ENCODE results near the gene BMP8B. TPM values are rescaled to one million over a fixed set of nuclear protein-coding genes. Genes with fewer than 3 reads are reported as not detected.

BMP8B gene
- total RNA-seq, 2 experiments from 2014 or later: 0.08 to 0.26 TPM

DNA sequence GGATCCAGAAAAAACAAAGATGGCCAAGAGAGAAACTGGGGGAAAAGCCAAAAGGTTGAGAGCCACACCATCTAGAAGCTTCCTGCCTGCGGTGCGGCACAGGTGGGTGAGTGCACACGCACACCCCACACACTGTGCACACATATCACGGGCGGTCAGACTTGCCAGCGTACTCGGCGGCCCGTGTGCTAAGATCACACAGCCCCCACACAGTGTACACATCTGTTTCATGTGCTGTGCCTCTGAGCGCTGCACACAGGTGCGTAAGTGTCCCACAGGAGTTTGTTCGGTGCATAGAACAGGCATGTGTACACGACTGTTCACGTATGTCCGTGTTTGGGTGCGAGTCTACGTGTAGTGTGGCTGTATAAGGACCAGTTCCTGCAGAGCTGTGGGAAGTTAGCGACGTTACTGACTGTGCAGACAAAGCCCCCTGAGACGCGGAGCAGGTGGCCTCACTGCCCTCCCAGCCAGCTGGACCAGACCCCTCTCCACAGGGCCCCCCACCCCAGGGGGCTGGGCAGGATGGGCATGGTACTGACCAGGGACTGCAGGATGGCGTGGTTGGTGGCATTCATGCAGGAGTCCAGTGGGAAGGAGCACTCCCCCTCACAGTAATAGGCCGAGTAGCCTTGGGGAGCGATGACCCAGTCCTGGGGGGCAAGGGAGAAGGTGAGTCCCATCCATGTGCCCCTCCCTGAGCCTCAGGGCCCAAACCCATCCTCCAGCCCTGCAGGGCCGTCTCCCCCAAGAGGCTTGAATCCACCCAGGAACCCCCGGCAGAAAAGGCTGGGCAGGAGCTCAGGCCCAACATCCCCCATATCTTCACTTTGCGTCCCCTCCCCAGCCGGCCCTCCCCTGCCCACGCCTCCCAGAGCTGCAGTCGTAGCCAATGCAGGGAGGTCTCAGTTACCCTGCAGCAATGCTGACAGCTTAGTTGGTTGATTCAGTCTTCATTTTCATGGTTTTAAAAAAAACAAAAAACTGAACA, 25.8 kb downstream of the BMP8B start:
- H3K9me3 Mint-ChIP-seq (ENCODE audit: insufficient read depth): no peaks in the 10 kb centered on the region
- H3K4me1 Mint-ChIP-seq (ENCODE audit: low read depth): no peaks in the 10 kb centered on the region
- H3K27ac Mint-ChIP-seq: no peak overlapping the region
- no peak overlapping the region for H3K4me3 Mint-ChIP-seq
- H3K27me3 Mint-ChIP-seq (ENCODE audit: low read depth): no peaks in the 10 kb centered on the region
- peaks cover 9% of the 10 kb centered on the region for H3K36me3 Mint-ChIP-seq (ENCODE audit: low read depth)
- ChIA-PET POLR2A (no interaction called here), CTCF (no interaction called here)
- DNase-seq (no peak), ATAC-seq (no peak)

DNA sequence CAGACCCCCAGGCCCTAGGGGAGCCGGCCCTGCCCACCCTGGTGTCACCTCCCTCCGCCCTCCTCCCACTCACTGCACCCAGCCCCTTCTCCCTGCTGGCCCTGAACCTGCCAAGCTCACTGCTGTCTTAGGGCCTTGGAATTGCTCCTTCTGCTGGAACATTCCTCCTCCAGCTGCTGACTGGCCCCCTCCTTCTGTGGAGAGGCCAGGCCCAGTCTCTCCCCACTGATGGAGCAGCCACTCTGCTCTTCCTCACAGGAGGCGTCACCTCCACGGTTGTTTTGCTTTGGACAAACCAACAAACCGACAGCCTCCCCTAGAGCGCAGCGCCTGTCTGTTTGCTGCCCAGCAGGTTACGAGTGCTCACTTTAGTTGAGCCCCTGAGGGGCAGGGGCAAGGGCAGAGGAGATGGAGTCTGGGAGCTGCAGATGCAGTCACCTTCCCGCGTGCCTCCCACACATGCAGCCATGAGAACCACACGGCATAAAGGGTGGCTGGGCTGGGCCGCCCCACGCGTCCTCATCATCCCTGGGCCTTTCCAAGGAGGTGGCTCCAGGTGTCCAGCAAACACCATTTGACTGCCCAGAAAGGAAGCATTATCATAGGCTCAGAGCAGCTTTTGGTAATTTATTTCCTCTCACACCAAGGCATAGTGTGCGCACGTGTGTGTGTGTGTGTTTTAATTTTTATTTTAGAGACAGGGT, 27.0 kb downstream of the BMP8B start:
- CTCF ChIA-PET: no interaction called here
- H3K4me1 Mint-ChIP-seq (ENCODE audit: low read depth): no peaks in the 10 kb centered on the region
- H3K36me3 Mint-ChIP-seq (ENCODE audit: low read depth): peaks cover 20% of the 10 kb centered on the region
- H3K4me3 Mint-ChIP-seq: no peak overlapping the region
- H3K9me3 Mint-ChIP-seq (ENCODE audit: insufficient read depth): no peaks in the 10 kb centered on the region
- H3K27me3 Mint-ChIP-seq (ENCODE audit: low read depth): no peaks in the 10 kb centered on the region
- no peak overlapping the region for H3K27ac Mint-ChIP-seq
- no peak for ATAC-seq
- DNase-seq: no peak
- POLR2A ChIA-PET: no interaction called here

DNA sequence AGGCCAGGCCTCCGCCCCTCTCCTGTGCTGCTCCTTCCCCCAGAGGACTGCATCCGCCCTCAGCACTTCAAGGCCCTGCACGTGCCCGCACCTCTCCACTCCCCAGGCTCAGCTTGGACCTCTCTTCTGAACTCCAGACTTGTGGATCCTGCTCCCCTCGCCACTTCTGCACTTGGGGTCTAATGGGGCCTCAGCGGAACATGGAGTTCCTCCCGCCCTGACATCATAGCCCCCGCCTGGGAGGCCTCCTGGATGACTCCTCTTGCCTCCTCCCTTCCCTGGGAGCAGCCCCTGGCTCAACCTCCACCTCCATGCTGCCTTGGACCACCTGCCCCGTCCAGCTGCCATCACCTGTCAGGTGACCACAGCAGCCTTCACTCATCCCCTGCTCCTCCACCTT, 27.6 kb downstream of the BMP8B start:
- peaks cover 24% of the 10 kb centered on the region for H3K36me3 Mint-ChIP-seq (ENCODE audit: low read depth)
- H3K4me1 Mint-ChIP-seq (ENCODE audit: low read depth): no peaks in the 10 kb centered on the region
- no peak overlapping the region for H3K27ac Mint-ChIP-seq
- DNase-seq: no peak
- no peak for ATAC-seq
- ChIA-PET CTCF (no interaction called here), POLR2A (no interaction called here)
- H3K4me3 Mint-ChIP-seq: no peak overlapping the region
- H3K9me3 Mint-ChIP-seq (ENCODE audit: insufficient read depth): no peaks in the 10 kb centered on the region
- H3K27me3 Mint-ChIP-seq (ENCODE audit: low read depth): no peaks in the 10 kb centered on the region

DNA sequence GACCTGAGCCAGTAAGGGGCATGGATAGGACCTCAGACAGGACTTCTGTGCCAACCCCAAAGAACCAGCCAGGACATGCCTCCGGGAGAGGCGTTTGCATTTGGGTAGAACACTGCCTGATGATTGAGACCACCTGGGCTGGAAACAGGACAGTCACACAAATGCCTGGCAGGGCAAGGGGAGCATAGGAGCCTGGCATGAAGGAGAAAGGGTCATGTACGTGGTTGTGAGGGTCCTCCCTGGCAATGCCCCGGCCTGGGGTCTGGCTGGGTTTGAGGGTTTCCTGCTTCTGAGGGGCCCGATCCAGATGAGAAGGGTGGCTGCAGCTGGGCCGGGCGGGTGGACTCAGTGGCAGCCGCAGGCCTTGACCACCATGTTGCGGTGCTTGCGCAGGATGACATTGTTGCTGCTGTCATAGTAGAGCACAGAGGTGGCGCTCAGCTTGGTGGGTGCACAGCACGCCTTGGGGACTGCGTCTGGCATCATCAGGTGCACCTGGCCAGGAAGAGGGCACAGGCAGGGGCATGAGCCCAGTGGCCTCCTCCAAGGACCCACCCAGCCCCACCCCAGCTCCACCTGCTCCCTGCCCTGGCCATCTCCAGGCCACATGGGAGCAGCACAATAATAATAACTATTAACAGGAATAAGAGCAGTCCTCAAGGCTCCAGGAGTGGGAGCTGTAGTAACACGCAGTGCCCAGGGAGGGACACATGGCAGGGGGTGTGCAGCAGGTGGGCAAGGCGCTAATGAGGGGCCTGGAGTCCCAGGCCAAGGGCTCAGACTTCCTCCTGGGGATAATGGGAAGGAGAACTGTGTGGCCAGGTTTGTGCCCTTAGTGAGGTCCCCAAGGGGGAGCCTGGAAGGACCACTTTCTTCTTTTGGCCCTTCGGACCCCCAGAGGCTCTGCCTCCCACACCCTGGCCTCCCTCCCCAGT, 28.3 kb downstream of the BMP8B start:
- no peaks in the 10 kb centered on the region for H3K9me3 Mint-ChIP-seq (ENCODE audit: insufficient read depth)
- ChIA-PET POLR2A (no interaction called here), CTCF (no interaction called here)
- H3K36me3 Mint-ChIP-seq (ENCODE audit: low read depth): peaks cover 24% of the 10 kb centered on the region
- H3K4me1 Mint-ChIP-seq (ENCODE audit: low read depth): no peaks in the 10 kb centered on the region
- H3K27ac Mint-ChIP-seq: no peak overlapping the region
- ATAC-seq: no peak
- H3K4me3 Mint-ChIP-seq: no peak overlapping the region
- no peak for DNase-seq
- H3K27me3 Mint-ChIP-seq (ENCODE audit: low read depth): no peaks in the 10 kb centered on the region

DNA sequence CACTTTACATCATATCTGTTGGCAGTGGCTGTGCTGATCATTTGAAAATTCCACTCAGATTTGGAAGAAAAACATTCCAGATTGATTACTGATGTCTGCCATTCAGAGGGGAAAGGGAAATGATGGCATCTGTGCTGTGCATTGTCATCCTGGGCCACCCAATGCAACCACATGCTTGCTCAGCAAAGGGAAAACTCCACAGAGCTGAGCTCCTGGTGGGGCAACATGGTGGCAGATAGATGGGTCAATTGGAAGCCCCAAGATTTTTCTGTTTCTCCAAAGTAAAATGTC, 29.3 kb downstream of the BMP8B start:
- POLR2A ChIA-PET: no interaction called here
- H3K27me3 Mint-ChIP-seq (ENCODE audit: low read depth): no peaks in the 10 kb centered on the region
- no peak overlapping the region for H3K4me3 Mint-ChIP-seq
- peaks cover 24% of the 10 kb centered on the region for H3K36me3 Mint-ChIP-seq (ENCODE audit: low read depth)
- no peaks in the 10 kb centered on the region for H3K9me3 Mint-ChIP-seq (ENCODE audit: insufficient read depth)
- no peak overlapping the region for H3K27ac Mint-ChIP-seq
- DNase-seq: no peak
- H3K4me1 Mint-ChIP-seq (ENCODE audit: low read depth): no peaks in the 10 kb centered on the region
- ATAC-seq: no peak
- CTCF ChIA-PET: no interaction called here

DNA sequence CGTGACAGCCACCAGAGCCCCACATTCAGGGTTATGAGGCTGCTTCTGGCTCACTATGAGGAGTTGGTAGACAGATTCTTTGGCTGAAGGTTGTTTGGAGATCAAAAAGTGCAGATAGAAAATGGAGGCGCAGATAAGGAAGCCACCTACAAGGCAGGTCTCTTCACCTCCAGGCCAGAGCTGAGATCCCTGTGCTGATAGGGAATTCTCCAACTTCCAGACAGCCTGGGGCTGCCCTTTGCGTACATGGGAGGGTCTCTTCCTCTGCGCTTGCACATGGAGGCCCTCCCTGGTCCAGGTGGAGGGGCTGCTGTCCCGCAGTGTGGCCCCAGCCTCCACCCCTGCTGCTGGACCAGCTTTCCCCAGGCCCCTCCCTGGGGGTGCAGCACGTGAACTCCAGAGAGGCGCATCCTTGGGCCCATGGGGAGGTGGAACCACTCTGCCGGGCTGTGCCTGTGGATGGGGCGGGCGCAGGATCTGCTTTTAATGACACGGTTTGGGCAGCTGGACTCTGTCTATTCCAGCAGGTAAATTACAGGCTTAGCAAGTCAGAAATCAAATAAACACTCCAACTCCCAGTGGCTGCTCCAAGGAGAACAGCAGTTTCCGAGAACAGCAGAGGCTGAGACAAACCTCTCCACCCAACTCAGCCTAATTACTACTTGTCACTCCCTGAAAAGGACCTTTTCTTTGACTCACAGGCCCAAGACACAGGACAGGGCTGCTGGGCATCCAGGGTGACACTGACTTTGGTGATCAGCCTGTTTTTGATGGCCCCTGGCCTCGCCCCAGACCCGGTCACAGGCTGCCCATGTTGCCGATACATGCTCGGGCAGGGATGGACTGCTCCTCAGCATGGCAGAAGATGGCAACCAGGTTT, 29.9 kb downstream of the BMP8B start:
- Mint-ChIP-seq H3K4me3 (no peak overlapping the region), H3K27me3 (ENCODE audit: low read depth) (no peaks in the 10 kb centered on the region), H3K4me1 (ENCODE audit: low read depth) (no peaks in the 10 kb centered on the region), H3K27ac (no peak overlapping the region), H3K9me3 (ENCODE audit: insufficient read depth) (no peaks in the 10 kb centered on the region), H3K36me3 (ENCODE audit: low read depth) (peaks cover 27% of the 10 kb centered on the region)
- DNase-seq: no peak
- CTCF ChIA-PET: no interaction called here
- no peak for ATAC-seq
- POLR2A ChIA-PET: no interaction called here

DNA sequence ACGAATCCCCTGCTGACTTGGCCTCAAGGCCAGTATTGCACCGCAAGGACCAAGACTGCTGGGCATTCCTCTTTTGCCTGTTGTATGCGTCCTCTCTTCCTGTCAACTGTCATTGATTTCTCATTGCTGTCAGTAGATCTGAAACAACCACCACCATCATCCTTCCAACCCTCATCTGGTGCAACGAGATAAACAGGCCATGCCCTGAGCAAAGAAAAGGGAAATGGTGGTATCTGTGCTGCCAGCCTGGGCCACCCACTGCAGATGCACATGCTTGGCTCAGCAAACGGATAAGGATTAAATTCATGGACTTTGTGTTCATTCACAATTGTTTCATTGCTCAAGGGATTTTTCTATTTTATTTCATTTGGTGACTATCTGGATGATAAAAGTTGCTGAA, 31.2 kb downstream of the BMP8B start:
- Mint-ChIP-seq H3K4me3 (no peak overlapping the region), H3K9me3 (ENCODE audit: insufficient read depth) (no peaks in the 10 kb centered on the region), H3K4me1 (ENCODE audit: low read depth) (no peaks in the 10 kb centered on the region), H3K36me3 (ENCODE audit: low read depth) (peaks cover 36% of the 10 kb centered on the region), H3K27me3 (ENCODE audit: low read depth) (no peaks in the 10 kb centered on the region), H3K27ac (no peak overlapping the region)
- ATAC-seq (no peak), DNase-seq (no peak)
- ChIA-PET POLR2A (no interaction called here), CTCF (no interaction called here)

DNA sequence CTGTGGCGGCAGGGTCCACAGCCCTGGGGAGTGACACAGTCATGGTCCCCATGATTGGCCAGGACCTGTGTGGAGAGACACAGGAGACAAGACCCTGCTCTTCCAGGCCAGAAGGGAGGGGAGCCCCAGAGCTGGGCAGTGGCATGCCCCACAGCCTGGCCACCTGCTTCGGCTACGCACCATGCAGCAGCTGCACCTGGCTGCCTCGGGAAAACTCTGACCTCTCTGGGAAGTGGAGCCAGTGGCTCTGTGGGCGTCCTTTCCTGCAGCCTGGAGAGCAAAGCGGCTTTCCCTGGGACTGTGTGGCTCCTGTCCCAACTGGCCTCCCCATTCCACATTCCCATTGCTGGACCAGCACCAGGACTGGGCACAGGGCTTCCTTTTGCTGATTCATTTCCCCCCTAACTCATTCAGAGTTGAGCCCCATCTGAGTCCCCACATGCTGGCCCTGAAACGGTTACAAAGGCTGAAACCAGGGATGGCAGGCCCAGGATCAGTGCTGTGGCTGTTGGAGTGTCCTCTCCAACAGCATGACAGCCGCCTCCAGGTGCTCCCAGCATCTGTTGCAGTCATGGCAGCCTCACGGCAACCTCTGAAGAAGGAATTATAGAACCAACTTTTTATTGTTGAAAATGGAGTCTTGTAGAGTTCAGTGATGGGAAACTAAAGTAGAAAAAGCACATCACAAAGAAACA, 32.6 kb downstream of the BMP8B start:
- H3K27me3 Mint-ChIP-seq (ENCODE audit: low read depth): no peaks in the 10 kb centered on the region
- DNase-seq: no peak
- CTCF ChIA-PET: interaction anchor here (1.5 kb wide), 1 partner anchor 43 kb away, joined by 4 read pairs; no protein-coding TSS in a partner anchor

DNA sequence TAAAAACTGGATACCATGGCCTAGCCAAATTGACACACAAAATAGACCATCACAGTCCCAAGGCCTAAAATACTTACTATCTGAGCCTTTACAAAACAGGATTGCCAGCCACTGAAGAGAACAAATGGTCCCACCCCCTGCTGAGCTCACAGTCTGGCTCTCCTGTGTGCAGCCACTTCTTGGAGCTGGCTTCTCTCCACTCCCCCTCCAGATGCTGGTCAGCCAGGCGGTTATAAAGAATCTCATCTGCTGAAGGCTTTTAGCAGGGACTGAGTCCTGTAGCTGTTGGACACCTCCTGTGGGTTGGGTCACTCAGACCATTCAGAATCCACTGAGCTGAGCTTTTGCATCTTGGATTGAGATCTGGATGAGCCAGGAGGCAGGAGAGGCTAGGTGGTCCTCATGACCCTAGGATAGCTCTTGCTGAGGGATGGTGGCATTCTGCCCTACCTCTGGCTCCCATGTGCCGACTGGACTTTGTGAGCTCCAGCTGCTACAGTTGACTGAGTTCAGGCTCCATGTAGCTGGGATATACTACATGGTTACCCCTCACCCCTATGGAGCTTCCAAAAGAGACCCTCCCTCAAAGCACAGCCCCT, 33.7 kb downstream of the BMP8B start:
- Mint-ChIP-seq H3K4me3 (no peak overlapping the region), H3K27ac (no peak overlapping the region), H3K4me1 (ENCODE audit: low read depth) (no peaks in the 10 kb centered on the region), H3K36me3 (ENCODE audit: low read depth) (peaks cover 53% of the 10 kb centered on the region), H3K9me3 (ENCODE audit: insufficient read depth) (no peaks in the 10 kb centered on the region), H3K27me3 (ENCODE audit: low read depth) (no peaks in the 10 kb centered on the region)
- POLR2A ChIA-PET: interaction anchor here (1.3 kb wide), 1 partner anchor 16 kb away, joined by 6 read pairs; the partner anchor contains the start of gene PPIE
- CTCF ChIA-PET: interaction anchor here (0.9 to 1.5 kb wide), 2 partner anchors 44 to 62 kb away, joined by 3 to 4 read pairs; no protein-coding TSS in a partner anchor
- ATAC-seq (no peak), DNase-seq (no peak)

More for the DNA sequence above, 32.6 kb downstream of the BMP8B start:
- Mint-ChIP-seq H3K4me3 (no peak overlapping the region), H3K4me1 (ENCODE audit: low read depth) (no peaks in the 10 kb centered on the region), H3K36me3 (ENCODE audit: low read depth) (peaks cover 45% of the 10 kb centered on the region), H3K27ac (peak overlapping the region; percentile 28), H3K9me3 (ENCODE audit: insufficient read depth) (no peaks in the 10 kb centered on the region)
- POLR2A ChIA-PET: interaction anchor here (1.3 kb wide), 1 partner anchor 17 kb away, joined by 6 read pairs; the partner anchor contains the start of gene PPIE
- no peak for ATAC-seq

DNA sequence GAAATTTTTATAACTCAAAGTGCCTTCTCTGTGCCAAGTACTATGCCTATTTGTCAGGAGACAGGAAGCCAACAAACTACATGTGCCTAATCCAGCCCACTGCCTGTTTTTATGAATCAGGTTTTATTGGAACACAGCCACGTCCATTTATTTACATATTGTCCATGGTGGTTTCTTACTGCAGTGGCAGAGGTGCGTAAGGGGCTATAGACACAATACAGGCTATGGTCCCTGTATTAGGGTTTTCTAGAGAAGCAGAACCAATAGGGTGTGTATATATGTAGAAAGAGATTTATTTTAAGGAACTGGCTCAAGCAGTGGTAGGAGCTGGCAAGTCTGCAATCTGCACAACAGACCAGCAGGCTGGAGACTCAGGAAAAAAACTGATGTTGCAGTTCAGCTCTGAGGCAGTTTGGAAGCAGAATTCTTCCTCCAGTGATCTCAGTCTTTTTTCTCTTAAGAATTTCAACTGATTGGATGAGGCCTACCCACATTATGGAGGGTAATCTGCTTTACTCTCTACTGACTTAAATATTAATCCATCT, 34.6 kb downstream of the BMP8B start:
- no peaks in the 10 kb centered on the region for H3K4me1 Mint-ChIP-seq (ENCODE audit: low read depth)
- no peak overlapping the region for H3K4me3 Mint-ChIP-seq
- DNase-seq (no peak), ATAC-seq (no peak)
- ChIA-PET POLR2A (no interaction called here), CTCF (interaction anchor here (0.6 kb wide), 1 partner anchor 68 kb away, joined by 3 read pairs; no protein-coding TSS in a partner anchor)
- H3K27me3 Mint-ChIP-seq (ENCODE audit: low read depth): no peaks in the 10 kb centered on the region
- no peaks in the 10 kb centered on the region for H3K9me3 Mint-ChIP-seq (ENCODE audit: insufficient read depth)
- H3K27ac Mint-ChIP-seq: no peak overlapping the region
- H3K36me3 Mint-ChIP-seq (ENCODE audit: low read depth): peaks cover 55% of the 10 kb centered on the region

Measured in activated CD8-positive, alpha-beta T cell treated with anti-CD3 and anti-CD28 coated beads, Interleukin-2, amount 10 ng/mL, durations not matched to agents 7 days and 5 days (primary cell).